Keratinocyte (primary cell): Measurements from ENCODE around the gene AMBRA1. TPM values are rescaled to one million over a fixed set of nuclear protein-coding genes. Genes with fewer than 3 reads are reported as not detected.

Source experiments
- DNase-seq: peaks from one replicate; pipeline ENCODE4 v3.0.0-alpha.2; 2011; ENCODE audit warnings: low read depth, missing footprints, low spot score
- FAIRE-seq: peaks from 2 replicates; lab custom pipeline; 2011; peaks lifted over from hg19 to GRCh38; lab: Jason Lieb, UNC
- H2AFZ ChIP-seq: 2 replicates; pipeline ENCODE4 v1.6.0; 2012; ENCODE audit warnings: low read length, control low read depth, inconsistent platforms; ENCODE audit not compliant: control insufficient read depth
- H3K27ac ChIP-seq: 2 replicates; pipeline ENCODE4 v1.5.1; 2011; ENCODE audit warnings: low read length; ENCODE audit not compliant: control insufficient read depth, insufficient read depth
- H3K27me3 ChIP-seq: 3 replicates; pipeline ENCODE4 v1.6.0; 2011; ENCODE audit warnings: low read length; ENCODE audit not compliant: control insufficient read depth, insufficient read depth; ENCODE audit errors: extremely low read depth
- H3K36me3 ChIP-seq, 2 experiments: 2 replicates in 1 of 2; 3 replicates in 1 of 2; pipeline ENCODE4 v1.5.1; 2011; ENCODE audit warnings: low read length in 2 of 2, mild to moderate bottlenecking in 1 of 2; ENCODE audit not compliant: control insufficient read depth in 2 of 2, insufficient read depth in 2 of 2; ENCODE audit errors: extremely low read depth in 1 of 2
- H3K4me1 ChIP-seq: 3 replicates; pipeline ENCODE4 v1.5.1; 2011; ENCODE audit warnings: low read length; ENCODE audit not compliant: control insufficient read depth, insufficient read depth; ENCODE audit errors: extremely low read depth
- H3K4me2 ChIP-seq: 3 replicates; pipeline ENCODE4 v1.6.0; 2011; ENCODE audit warnings: low read depth, low read length; ENCODE audit not compliant: control insufficient read depth, insufficient read depth; ENCODE audit errors: extremely low read depth
- H3K4me3 ChIP-seq, 3 experiments: fragments of 200-600 bp in 1 of 3; sonication (generic) in 1 of 3; 2 replicates in 2 of 3; 3 replicates in 1 of 3; pipeline ENCODE4 v1.5.1; 2011 to 2016; ENCODE audit warnings: low read length in 3 of 3, mild to moderate bottlenecking in 3 of 3, control low read depth in 2 of 3, inconsistent platforms in 1 of 3, low read depth in 1 of 3, mixed read lengths in 1 of 3, mixed run types in 1 of 3, moderate library complexity in 1 of 3; ENCODE audit not compliant: control insufficient read depth in 2 of 3, insufficient read depth in 2 of 3; ENCODE audit errors: extremely low read depth in 1 of 3
- H3K79me2 ChIP-seq: 2 replicates; pipeline ENCODE4 v1.6.0; 2012; ENCODE audit warnings: low read length; ENCODE audit not compliant: control insufficient read depth, insufficient read depth
- H3K9ac ChIP-seq: 3 replicates; pipeline ENCODE4 v1.6.0; 2011; ENCODE audit warnings: low read length; ENCODE audit not compliant: control insufficient read depth, insufficient read depth; ENCODE audit errors: extremely low read depth
- H3K9me1 ChIP-seq: 3 replicates; pipeline ENCODE4 v1.6.0; 2011; ENCODE audit warnings: low read length; ENCODE audit not compliant: control insufficient read depth, insufficient read depth; ENCODE audit errors: extremely low read depth
- H3K9me3 ChIP-seq: 2 replicates; pipeline ENCODE4 v1.5.1; 2012; ENCODE audit warnings: low read depth, low read length; ENCODE audit not compliant: control insufficient read depth
- H4K20me1 ChIP-seq: 3 replicates; pipeline ENCODE4 v1.6.0; 2011; ENCODE audit warnings: low read length; ENCODE audit not compliant: control insufficient read depth, insufficient read depth; ENCODE audit errors: extremely low read depth
- CTCF ChIP-seq, 3 experiments: IDR thresholded peaks in 1 of 3; conservative IDR thresholded peaks in 1 of 3; optimal IDR thresholded peaks in 1 of 3; 2 replicates in 2 of 3; 3 replicates in 1 of 3; pipeline versions ENCODE3 to v1.5.1; 2011; ENCODE audit warnings: low read length in 3 of 3, mild to moderate bottlenecking in 3 of 3, moderate library complexity in 2 of 3, control low read depth in 1 of 3, inconsistent platforms in 1 of 3; ENCODE audit not compliant: insufficient read depth in 2 of 3; ENCODE audit errors: extremely low read depth in 1 of 3
- EZH2 ChIP-seq: IDR thresholded peaks from one replicate; pipeline ENCODE4 v1.6.1; 2012; ENCODE audit warnings: inconsistent platforms, mild to moderate bottlenecking, low read length, moderate library complexity
- dilution Hi-C: fragments of 300-500 bp; cut with MboI; formaldehyde crosslinking; loops from one replicate; pipeline ENCODE4 v1.7.0; 2020; ENCODE audit warnings: low sequenced_read_pairs; ENCODE audit not compliant: extremely low pct_ligation_motif_present
- polyA plus RNA-seq, 5 experiments: library from polyadenylated mRNA; depleted of rRNA in 3 of 5; stranded (reverse) in 3 of 5; stranded (forward) in 1 of 5; unstranded in 1 of 5; fragments of >200 nt; gene quantifications; 1 replicate in 1 of 5; 2 replicates in 3 of 5; 3 replicates in 1 of 5; pipeline versions ENCODE4 v1.2.1 to v1.2.3, GENCODE V29; 2011 to 2012; ENCODE audit warnings: missing spikeins in 2 of 5, low read depth in 1 of 5, low replicate concordance in 1 of 5

The AMBRA1 gene
- polyA plus RNA-seq, 1 donor (not counting 4 experiments of a cell fraction or from before 2014, with no cell fraction given) = 10.5 TPM

- Histone ChIP-seq H3K9me3 (no peaks in the 10 kb centered on the region), H3K27me3 (no peaks in the 10 kb centered on the region), H3K27ac (no peak overlapping the region), H3K36me3 (peaks cover 18 to 26% of the 10 kb centered on the region in 2 experiments), H3K4me2 (no peak overlapping the region), H2AFZ (no peak overlapping the region), H3K4me3 (no peak overlapping the region), H4K20me1 (no peaks in the 10 kb centered on the region), H3K9ac (no peak overlapping the region), H3K4me1 (no peaks in the 10 kb centered on the region), H3K9me1 (no peaks in the 10 kb centered on the region), H3K79me2 (peaks cover 7% of the 10 kb centered on the region)
- dilution Hi-C loops = no loop called here
- TF ChIP-seq CTCF (optimal IDR thresholded peaks at IDR 0.05 in 1 of 3, IDR thresholded peaks at IDR 0.05 in 1 of 3, conservative IDR thresholded peaks at IDR 0.05 in 1 of 3; ENCODE audit: extremely low read depth in 1 of 3, insufficient read depth in 2 of 3, low read length in 3 of 3) (no peak), EZH2 (no peak)
- DNase-seq = no peak
- FAIRE-seq = no peak
These were observed 50.3 kb downstream of the AMBRA1 start for GRCh38 chr11:46543564-46543963.

GRCh38 chr11:46541593-46542371 lies 52.0 kb downstream of the AMBRA1 start:
- Histone ChIP-seq H3K4me1 (no peaks in the 10 kb centered on the region), H3K4me3 (no peak overlapping the region), H3K9me3 (no peaks in the 10 kb centered on the region), H3K79me2 (peaks cover 13% of the 10 kb centered on the region), H3K27ac (no peak overlapping the region), H3K4me2 (no peak overlapping the region), H3K36me3 (peaks cover 18 to 26% of the 10 kb centered on the region in 2 experiments), H3K27me3 (no peaks in the 10 kb centered on the region), H4K20me1 (peaks cover 4% of the 10 kb centered on the region), H3K9ac (no peak overlapping the region), H2AFZ (no peak overlapping the region), H3K9me1 (no peaks in the 10 kb centered on the region)
- FAIRE-seq (no peak), DNase-seq (no peak)
- TF ChIP-seq EZH2 (no peak), CTCF (optimal IDR thresholded peaks at IDR 0.05 in 1 of 3, IDR thresholded peaks at IDR 0.05 in 1 of 3, conservative IDR thresholded peaks at IDR 0.05 in 1 of 3; ENCODE audit: extremely low read depth in 1 of 3, insufficient read depth in 2 of 3, low read length in 3 of 3) (peak in 1 of 3 experiments; percentile 10)
- dilution Hi-C loops = no loop called here
